Endodermal cell (in vitro differentiated cells): ENCODE measurements around the gene ENTPD2. TPM values are rescaled to one million over a fixed set of nuclear protein-coding genes. Genes with fewer than 3 reads are reported as not detected.

Source experiments
- DNase-seq: peaks from one replicate; pipeline ENCODE4 v3.0.0-alpha.2; 2017
- H3K27ac ChIP-seq: 2 replicates; pipeline ENCODE4 v1.5.1; 2013; ENCODE audit warnings: mild to moderate bottlenecking, low read depth, low read length, moderate library complexity
- H3K27me3 ChIP-seq: 2 replicates; pipeline ENCODE4 v1.6.1; 2013; ENCODE audit warnings: mild to moderate bottlenecking, low read length, moderate library complexity; ENCODE audit not compliant: insufficient read depth, control insufficient read depth, poor library complexity, severe bottlenecking
- H3K36me3 ChIP-seq: 2 replicates; pipeline ENCODE4 v1.7.0; 2013; ENCODE audit warnings: mild to moderate bottlenecking, low read length, moderate library complexity; ENCODE audit not compliant: control insufficient read depth, insufficient read depth
- H3K4me1 ChIP-seq: one replicate; pipeline ENCODE4 v1.7.0; 2013; ENCODE audit warnings: low read length; ENCODE audit not compliant: control insufficient read depth, insufficient read depth
- H3K4me3 ChIP-seq: 2 replicates; pipeline ENCODE4 v1.5.1; 2013; ENCODE audit warnings: mild to moderate bottlenecking, low read length, moderate library complexity
- H3K9ac ChIP-seq: 2 replicates; pipeline ENCODE4 v1.6.1; 2013; ENCODE audit warnings: mild to moderate bottlenecking, low read length, moderate library complexity; ENCODE audit not compliant: poor library complexity, severe bottlenecking; ENCODE audit errors: extremely low read depth
- H3K9me3 ChIP-seq: 2 replicates; pipeline ENCODE4 v1.6.1; 2013; ENCODE audit warnings: mild to moderate bottlenecking, low read length, moderate library complexity; ENCODE audit not compliant: control insufficient read depth
- H3K27ac Mint-ChIP-seq: 2 replicates; pipeline ENCODE4 v1.8.0; 2020; ENCODE audit warnings: mixed read lengths
- H3K27me3 Mint-ChIP-seq: 2 replicates; pipeline ENCODE4 v1.8.0; 2021; ENCODE audit warnings: mild to moderate bottlenecking, mixed read lengths; ENCODE audit not compliant: insufficient read depth
- H3K36me3 Mint-ChIP-seq: 2 replicates; pipeline ENCODE4 v1.8.0; 2020; ENCODE audit warnings: low read depth, mixed read lengths
- H3K4me1 Mint-ChIP-seq: 2 replicates; pipeline ENCODE4 v1.8.0; 2020; ENCODE audit warnings: mixed read lengths
- H3K4me3 Mint-ChIP-seq: 2 replicates; pipeline ENCODE4 v1.8.0; 2020; ENCODE audit warnings: mild to moderate bottlenecking, moderate library complexity, mixed read lengths
- H3K9me3 Mint-ChIP-seq: 2 replicates; pipeline ENCODE4 v1.8.0; 2020; ENCODE audit warnings: mild to moderate bottlenecking, mixed read lengths
- CTCF ChIP-seq: fragments of 200-600 bp; sonication (generic); conservative IDR thresholded peaks from 2 replicates; pipeline ENCODE4 v1.5.0; 2021; ENCODE audit warnings: antibody characterized with exemption, mild to moderate bottlenecking
- WGBS, 2 experiments: methylation state at CpG; one replicate each; pipeline versions ENCODE4 v1.1.5 to v1.1.7; 2013; ENCODE audit warnings: missing lambda C conversion rate in 2 of 2, mixed read lengths in 1 of 2; ENCODE audit not compliant: insufficient coverage in 1 of 2, insufficient read length in 1 of 2; 5-methylcytosine and 5-hydroxymethylcytosine counted together
- total RNA-seq, 2 donors: library from RNA; stranded (reverse); fragmentation: NEBNext Ultra II Directional in 1 of 2; extraction: Animal tissue kit (Norgen Biotek cat#: 25700) in 1 of 2; gene quantifications; 2 replicates in 1 of 2; 3 replicates in 1 of 2; pipeline ENCODE4 v1.2.1, GENCODE V29; 2021

Gene ENTPD2
- total RNA-seq, 2 donors from 2014 or later, result 1.2 to 2.4 TPM

DNA sequence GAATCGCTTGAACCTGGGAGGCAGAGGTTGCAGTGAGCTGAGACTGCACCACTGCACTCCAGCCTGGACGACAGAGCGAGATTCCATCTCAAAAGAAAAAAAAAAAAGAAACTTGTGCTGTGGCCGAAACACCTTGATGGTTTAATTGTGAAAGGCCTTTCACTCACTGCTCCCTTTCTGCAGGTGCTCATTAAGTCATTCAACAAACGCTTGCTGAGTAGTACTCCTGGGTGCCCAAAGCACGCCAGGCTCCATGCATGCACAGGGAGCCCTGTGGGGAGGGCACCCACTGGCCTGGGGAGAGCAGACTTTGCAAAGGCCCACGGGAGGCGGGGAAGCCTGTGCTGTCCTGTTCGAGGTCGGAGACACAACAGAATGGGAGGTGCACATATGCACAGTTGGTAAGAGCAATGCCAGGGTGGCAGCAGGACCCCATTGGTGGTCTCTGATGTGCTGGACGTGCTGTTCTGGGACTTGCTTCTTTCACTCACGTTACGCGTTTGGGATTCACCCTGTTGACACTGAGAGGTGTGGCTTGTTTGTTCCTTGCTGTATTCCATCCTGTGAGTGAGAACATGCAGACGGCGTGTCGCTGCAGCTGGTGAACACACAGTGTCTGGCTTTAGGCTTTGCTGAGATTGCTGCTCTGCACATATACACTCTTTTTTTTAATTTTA is 3.0 kb upstream of the ENTPD2 start:
- Mint-ChIP-seq H3K4me3 (no peak overlapping the region), H3K36me3 (no peaks in the 10 kb centered on the region), H3K4me1 (peaks cover 2% of the 10 kb centered on the region), H3K9me3 (no peaks in the 10 kb centered on the region), H3K27me3 (peaks cover 24% of the 10 kb centered on the region), H3K27ac (no peak overlapping the region)
- TF ChIP-seq CTCF, result no peak
- 92 to 93% methylated on average over 10 to 17 of the region's 17 CpGs for WGBS, 2 experiments
- no peaks in the 10 kb centered on the region for H3K4me1 ChIP-seq
- no peak overlapping the region for H3K4me3 ChIP-seq
- H3K9ac ChIP-seq, result no peak overlapping the region
- H3K27me3 ChIP-seq, result peaks cover 32% of the 10 kb centered on the region
- no peak for DNase-seq
- H3K36me3 ChIP-seq, result no peaks in the 10 kb centered on the region
- H3K27ac ChIP-seq, result no peak overlapping the region
- H3K9me3 ChIP-seq, result no peaks in the 10 kb centered on the region

GRCh38 chr9:137055385-137056364 is 1.8 kb upstream of the ENTPD2 start:
- DNase-seq, result no peak
- Mint-ChIP-seq H3K9me3 (no peaks in the 10 kb centered on the region), H3K27me3 (peaks cover 31% of the 10 kb centered on the region), H3K36me3 (no peaks in the 10 kb centered on the region), H3K4me3 (no peak overlapping the region), H3K4me1 (peaks cover 2% of the 10 kb centered on the region), H3K27ac (no peak overlapping the region)
- no peaks in the 10 kb centered on the region for H3K9me3 ChIP-seq
- no peaks in the 10 kb centered on the region for H3K4me1 ChIP-seq
- H3K4me3 ChIP-seq, result no peak overlapping the region
- no peak for TF ChIP-seq CTCF
- H3K9ac ChIP-seq, result no peak overlapping the region
- H3K27me3 ChIP-seq, result peaks cover 44% of the 10 kb centered on the region
- 78 to 87% methylated on average over 18 to 28 of the region's 28 CpGs for WGBS, 2 experiments
- no peaks in the 10 kb centered on the region for H3K36me3 ChIP-seq
- H3K27ac ChIP-seq, result no peak overlapping the region

GRCh38 chr9:137054932-137055384 is 1.1 kb upstream of the ENTPD2 start:
- DNase-seq, result no peak
- no peak overlapping the region for H3K27ac Mint-ChIP-seq
- H3K27me3 Mint-ChIP-seq, result peaks cover 38% of the 10 kb centered on the region
- Histone ChIP-seq H3K9me3 (no peaks in the 10 kb centered on the region), H3K4me1 (no peaks in the 10 kb centered on the region), H3K27ac (no peak overlapping the region), H3K36me3 (no peaks in the 10 kb centered on the region), H3K9ac (no peak overlapping the region), H3K27me3 (peaks cover 52% of the 10 kb centered on the region), H3K4me3 (no peak overlapping the region)
- peak overlapping the region; percentile 40 for H3K4me3 Mint-ChIP-seq
- H3K36me3 Mint-ChIP-seq, result no peaks in the 10 kb centered on the region
- WGBS, 2 experiments, result 90 to 93% methylated on average over 14 to 17 of the region's 17 CpGs
- TF ChIP-seq CTCF, result no peak
- no peaks in the 10 kb centered on the region for H3K9me3 Mint-ChIP-seq
- H3K4me1 Mint-ChIP-seq, result peaks cover 2% of the 10 kb centered on the region
